GM18870 (cell line): ENCODE data around the gene TMED1.
"Not testable (repeated sequence)": the region's sequence is repeated elsewhere in the genome, so short reads cannot be mapped to it uniquely, and the experiment has no call there.

Source experiments
- ATAC-seq: cut with Tn5 transposase; IDR thresholded peaks from one replicate; pipeline ENCODE4 v1.9.1; 2021; ENCODE audit warnings: moderate library complexity; ENCODE audit not compliant: unreplicated experiment

TMED1 gene

GRCh38 chr19:10862561-10863106, 26.6 kb upstream of the TMED1 start:
- no peak for ATAC-seq

GRCh38 chr19:10861103-10861651, 25.2 kb upstream of the TMED1 start:
- ATAC-seq: no peak

GRCh38 chr19:10858204-10858828, 22.3 kb upstream of the TMED1 start:
- no peak for ATAC-seq

GRCh38 chr19:10856899-10857298, 20.9 kb upstream of the TMED1 start:
- not testable (repeated sequence) for ATAC-seq

- ATAC-seq: no peak
These were observed 20.0 kb upstream of the TMED1 start for GRCh38 chr19:10855879-10856522.

GRCh38 chr19:10854350-10855089, 18.5 kb upstream of the TMED1 start:
- ATAC-seq: no peak

- ATAC-seq: no peak
These were observed 16.9 kb upstream of the TMED1 start for GRCh38 chr19:10852941-10853340.

GRCh38 chr19:10852098-10852800, 16.2 kb upstream of the TMED1 start:
- no peak for ATAC-seq

GRCh38 chr19:10850631-10851030, 14.6 kb upstream of the TMED1 start:
- ATAC-seq: no peak

- no peak for ATAC-seq
These were observed 12.3 kb upstream of the TMED1 start, which contains the start of gene C19orf38 for GRCh38 chr19:10848230-10848856. TSS of gene C19orf38 (plus strand) at chr19:10848415. CDS start at chr19:10848509, 94 bp downstream.

GRCh38 chr19:10846500-10847202, 10.6 kb upstream of the TMED1 start:
- ATAC-seq: no peak

- no peak for ATAC-seq
These were observed 6.8 kb upstream of the TMED1 start for GRCh38 chr19:10842788-10843187.

- ATAC-seq: no peak
These were observed 3.4 kb upstream of the TMED1 start for GRCh38 chr19:10839114-10840050.

GRCh38 chr19:10838377-10838776, 2.4 kb upstream of the TMED1 start:
- ATAC-seq: no peak

GRCh38 chr19:10837649-10838048, 1.6 kb upstream of the TMED1 start:
- not testable (repeated sequence) for ATAC-seq

- no peak for ATAC-seq
These were observed 693 bp upstream of the TMED1 start for GRCh38 chr19:10836479-10837330.

- ATAC-seq: no peak
These were observed 791 bp downstream of the TMED1 start for GRCh38 chr19:10835089-10835753.
